Measurements from ENCODE around the gene ZIC2.

Gene ZIC2

GRCh38 chr13:99967498-99967868, 14.1 kb upstream of the ZIC2 start:
- H3K4me3 ChIP-seq, result no peak overlapping the region
- no peaks in the 10 kb centered on the region for H3K36me3 ChIP-seq
- no peak for DNase-seq
- peaks cover 0 to 44% (median 34%) of the 10 kb centered on the region in 4 donors for H3K4me1 ChIP-seq
- intact Hi-C loops (cut with DNase I; ENCODE audit: low total_unique reads), result no loop called here
- H3K27me3 ChIP-seq, result peaks cover 18 to 98% of the 10 kb centered on the region in 2 donors
- H3K9me3 ChIP-seq, result no peaks in the 10 kb centered on the region
- no peak overlapping the region for H3K27ac ChIP-seq
- TF ChIP-seq CTCF (IDR thresholded peaks at IDR 0.05), result no peak

- no peak for TF ChIP-seq CTCF (IDR thresholded peaks at IDR 0.05)
- Histone ChIP-seq H3K27me3 (peaks cover 18 to 98% of the 10 kb centered on the region in 2 donors), H3K27ac (no peak overlapping the region), H3K4me1 (peaks cover 0 to 44% (median 34%) of the 10 kb centered on the region in 4 donors), H3K36me3 (no peaks in the 10 kb centered on the region), H3K4me3 (peak overlapping the region; percentile 7 to 46), H3K9me3 (no peaks in the 10 kb centered on the region)
- intact Hi-C loops (cut with DNase I; ENCODE audit: low total_unique reads), result no loop called here
- DNase-seq, result no peak
Measured at GRCh38 chr13:99967869-99968520, 13.6 kb upstream of the ZIC2 start.

GRCh38 chr13:99968521-99969452, 12.8 kb upstream of the ZIC2 start:
- peaks cover 18 to 98% of the 10 kb centered on the region in 2 donors for H3K27me3 ChIP-seq
- no peaks in the 10 kb centered on the region for H3K36me3 ChIP-seq
- peak overlapping the region; percentile 7 to 46 for H3K4me3 ChIP-seq
- DNase-seq, result no peak
- peaks cover 0 to 44% (median 34%) of the 10 kb centered on the region in 4 donors for H3K4me1 ChIP-seq
- intact Hi-C loops (cut with DNase I; ENCODE audit: low total_unique reads), result no loop called here
- no peak overlapping the region for H3K27ac ChIP-seq
- H3K9me3 ChIP-seq, result no peaks in the 10 kb centered on the region
- TF ChIP-seq CTCF (IDR thresholded peaks at IDR 0.05), result no peak

- DNase-seq, result no peak
- intact Hi-C loops (cut with DNase I; ENCODE audit: low total_unique reads), result no loop called here
- H3K36me3 ChIP-seq, result no peaks in the 10 kb centered on the region
Measured at GRCh38 chr13:99969453-99969918, 12.1 kb upstream of the ZIC2 start.

More at GRCh38 chr13:99969453-99969918, 12.1 kb upstream of the ZIC2 start:
- Histone ChIP-seq H3K27me3 (peaks cover 18 to 98% of the 10 kb centered on the region in 2 donors), H3K9me3 (no peaks in the 10 kb centered on the region), H3K4me1 (peaks cover 0 to 44% (median 34%) of the 10 kb centered on the region in 4 donors), H3K4me3 (peak overlapping the region in 1 of 2 donors; percentile 32), H3K27ac (no peak overlapping the region)
- no peak for TF ChIP-seq CTCF (IDR thresholded peaks at IDR 0.05)

Measured in tibial artery (tissue), 4 donors.